Activated T-helper 9 cell treated with anti-CD3 and anti-CD28 coated beads, Interleukin-2, amount 50 U/mL, for 16 hours (primary cell): ENCODE data around the gene LAX1.
"Not testable (repeated sequence)": the region's sequence is repeated elsewhere in the genome, so short reads cannot be mapped to it uniquely, and the experiment has no call there.

Source experiments
- DNase-seq: peaks from one replicate; pipeline ENCODE4 v3.0.0-alpha.2; 2020; ENCODE audit warnings: low read depth

The LAX1 gene

GRCh38 chr1:203769505-203770343 lies 4.7 kb downstream of the LAX1 start:
- DNase-seq = no peak

- no peak for DNase-seq
These were observed 6.9 kb downstream of the LAX1 start for GRCh38 chr1:203771901-203772301.

GRCh38 chr1:203772836-203773235 lies 7.9 kb downstream of the LAX1 start:
- DNase-seq = no peak

GRCh38 chr1:203776636-203777035 lies 11.7 kb downstream of the LAX1 start:
- no peak for DNase-seq

GRCh38 chr1:203777596-203777995 lies 12.6 kb downstream of the LAX1 start:
- no peak for DNase-seq

- no peak for DNase-seq
These were observed 13.2 kb downstream of the LAX1 start for GRCh38 chr1:203778146-203778545.

GRCh38 chr1:203778789-203779188 lies 13.8 kb downstream of the LAX1 start:
- no peak for DNase-seq

- no peak for DNase-seq
These were observed 17.0 kb downstream of the LAX1 start for GRCh38 chr1:203781962-203782361.

GRCh38 chr1:203789966-203790365 lies 25.0 kb downstream of the LAX1 start:
- DNase-seq = no peak

GRCh38 chr1:203791498-203791897 lies 26.5 kb downstream of the LAX1 start:
- no peak for DNase-seq

GRCh38 chr1:203792486-203792885 lies 27.5 kb downstream of the LAX1 start:
- DNase-seq = no peak

GRCh38 chr1:203793561-203793960 lies 28.6 kb downstream of the LAX1 start:
- DNase-seq = not testable (repeated sequence)

- no peak for DNase-seq
These were observed 29.9 kb downstream of the LAX1 start for GRCh38 chr1:203794764-203795440.

GRCh38 chr1:203795441-203796235 lies 30.7 kb downstream of the LAX1 start, which contains the start of the genes ZBED6 and ZC3H11A:
Gene ZBED6, plus strand, starts transcription at chr1:203795623. Its CDS starts 1,900 bp downstream, at chr1:203797523.
Gene ZC3H11A, plus strand, starts transcription at chr1:203795623. Its CDS starts 21,448 bp downstream, at chr1:203817071.
- peak; percentile 98 for DNase-seq

GRCh38 chr1:203796236-203796605 lies 31.2 kb downstream of the LAX1 start:
- peak; percentile 10 for DNase-seq

- DNase-seq = no peak
These were observed 32.2 kb downstream of the LAX1 start for GRCh38 chr1:203797216-203797615.

- DNase-seq = no peak
These were observed 33.1 kb downstream of the LAX1 start for GRCh38 chr1:203797948-203798655.

GRCh38 chr1:203799157-203799556 lies 34.2 kb downstream of the LAX1 start:
- DNase-seq = no peak

GRCh38 chr1:203799971-203800370 lies 35.0 kb downstream of the LAX1 start:
- DNase-seq = no peak

GRCh38 chr1:203805689-203806088 lies 40.7 kb downstream of the LAX1 start:
- no peak for DNase-seq

GRCh38 chr1:203807196-203807595 lies 42.2 kb downstream of the LAX1 start:
- no peak for DNase-seq
